H1 (cell line): ENCODE measurements around the gene PRKCA. TPM values are rescaled to one million over a fixed set of nuclear protein-coding genes. Genes with fewer than 3 reads are reported as not detected.

Experiments
- BCL11A ChIP-seq, 2 experiments: IDR thresholded peaks; one replicate each; pipeline ENCODE4 v1.6.1; 2011; ENCODE audit warnings: low read depth in 2 of 2, low read length in 2 of 2, mild to moderate bottlenecking in 2 of 2
- KDM5A ChIP-seq: fragments of 200-600 bp; IDR thresholded peaks from 2 replicates; pipeline ENCODE4 v1.7.1; 2012; ENCODE audit warnings: mild to moderate bottlenecking, low read length, inconsistent platforms, mixed read lengths
- RNF2 ChIP-seq: fragments of 200-900, 300-1000 bp; sonication (generic); IDR thresholded peaks from 2 replicates; pipeline ENCODE4 v1.7.1; 2016; ENCODE audit warnings: borderline replicate concordance, low read depth, mild to moderate bottlenecking, antibody characterized with exemption, low read length; ENCODE audit not compliant: poor library complexity, severe bottlenecking; ENCODE audit errors: missing control alignments
- RXRA ChIP-seq: IDR thresholded peaks from 2 replicates; pipeline ENCODE4 v1.6.1; 2011; ENCODE audit warnings: low read depth, mild to moderate bottlenecking, low read length, moderate library complexity; ENCODE audit not compliant: insufficient read depth
- TAF1 ChIP-seq: IDR thresholded peaks from 2 replicates; pipeline ENCODE4 v1.6.1; 2011; ENCODE audit warnings: mild to moderate bottlenecking, low read depth, low read length
- YY1 ChIP-seq: IDR thresholded peaks from 2 replicates; pipeline ENCODE4 v1.6.1; 2011; ENCODE audit warnings: low read depth, mild to moderate bottlenecking, low read length
- polyA plus RNA-seq, 7 experiments: library from polyadenylated mRNA; depleted of rRNA in 3 of 7; stranded (reverse) in 5 of 7; unstranded in 2 of 7; fragments of >200 nt in 5 of 7; fragments of 200-250 nt in 2 of 7; gene quantifications; 1 replicate in 5 of 7; 2 replicates in 1 of 7; 4 replicates in 1 of 7; pipeline versions ENCODE4 v1.2.1 to v1.2.3, GENCODE V29; 2011 to 2013; ENCODE audit warnings: missing spikeins in 2 of 7, mixed read lengths in 2 of 7
- total RNA-seq: library from RNA; stranded (reverse); fragmentation: NEBNext Ultra II Directional; extraction: Animal tissue kit (Norgen Biotek cat#: 25700); gene quantifications from 2 replicates; pipeline ENCODE4 v1.2.1, GENCODE V29; 2021

PRKCA gene
- total and polyA plus RNA-seq, 2 of the 8 experiments (the other 6 are each of a cell fraction or from before 2014, with no cell fraction given), result 5.8 to 17.8 TPM

GRCh38 chr17:66431910-66432309 lies 129.5 kb downstream of the PRKCA start (continued):
- TF ChIP-seq YY1 (no peak), BCL11A (IDR thresholded peaks at IDR 0.05; ENCODE audit: low read depth in 2 of 2, low read length in 2 of 2) (no peak), TAF1 (no peak), KDM5A (no peak), RNF2 (no peak), RXRA (no peak)
- TF ChIP-seq, all 59 proteins: peak for 0
